ENCODE results near the gene CCDC150.

- TF ChIP-seq EZH2 (IDR thresholded peaks at IDR 0.05; ENCODE audit: borderline replicate concordance, low read depth, low read length, poor library complexity, severe bottlenecking): no peak
- TF ChIP-seq CTCF (conservative IDR thresholded peaks at IDR 0.05; ENCODE audit: low read depth, low read length): no peak
Measured at GRCh38 chr2:196653843-196654242, 14.3 kb downstream of the CCDC150 start.
